Endothelial cell of umbilical vein (primary cell): ENCODE data around the gene C4orf50. TPM values are rescaled to one million over a fixed set of nuclear protein-coding genes. Genes with fewer than 3 reads are reported as not detected.

Experiments used
- BruUV-seq: library from RNA; stranded (reverse); fragments of 400-500 nt; replicated peaks from 2 replicates; lab custom pipeline; 2021; lab: Mats Ljungman, UMichigan
- CTCF ChIA-PET: fragments of 300-600, 350-600 bp; sonication (Branson Sonifier 250); formaldehyde crosslinking; loops from one replicate; lab custom pipeline; 2021; ENCODE audit warnings: antibody characterized with exemption, inconsistent platforms; lab: Charles Lee
- POLR2A ChIA-PET: fragments of 300-600, 350-600 bp; sonication (Branson Sonifier 250); formaldehyde crosslinking; loops from one replicate; lab custom pipeline; 2021; ENCODE audit warnings: antibody characterized with exemption, inconsistent platforms; lab: Charles Lee
- DNase-seq: peaks from one replicate; pipeline ENCODE4 v3.0.0-alpha.2; 2011; ENCODE audit warnings: low read depth, low spot score
- FAIRE-seq: peaks from 2 replicates; lab custom pipeline; 2011; peaks lifted over from hg19 to GRCh38; lab: Jason Lieb, UNC
- H2AFZ ChIP-seq: 2 replicates; pipeline ENCODE4 v1.6.0; 2012; ENCODE audit warnings: low read depth, low read length, control low read depth, inconsistent platforms
- H3K27ac ChIP-seq: 2 replicates; pipeline ENCODE4 v1.5.1; 2011; ENCODE audit warnings: low read depth, mild to moderate bottlenecking, control low read depth, low read length, moderate library complexity; ENCODE audit not compliant: insufficient read depth
- H3K27me3 ChIP-seq, 2 experiments: 2 replicates each; pipeline versions ENCODE4 v1.6.0 to v1.6.1; 2011; ENCODE audit warnings: low read length in 2 of 2, mixed read lengths in 1 of 2; ENCODE audit not compliant: control insufficient read depth in 2 of 2, insufficient read depth in 2 of 2
- H3K36me3 ChIP-seq, 2 experiments: 2 replicates in 1 of 2; 3 replicates in 1 of 2; pipeline ENCODE4 v1.5.1; 2011; ENCODE audit warnings: low read length in 2 of 2, mild to moderate bottlenecking in 1 of 2, moderate library complexity in 1 of 2; ENCODE audit not compliant: control insufficient read depth in 2 of 2, insufficient read depth in 2 of 2; ENCODE audit errors: extremely low read depth in 1 of 2
- H3K4me1 ChIP-seq: 3 replicates; pipeline ENCODE4 v1.5.1; 2011; ENCODE audit warnings: mild to moderate bottlenecking, low read length; ENCODE audit not compliant: control insufficient read depth, insufficient read depth; ENCODE audit errors: extremely low read depth
- H3K4me2 ChIP-seq: 2 replicates; pipeline ENCODE4 v1.6.1; 2011; ENCODE audit warnings: low read length, control low read depth, mixed read lengths; ENCODE audit not compliant: insufficient read depth
- H3K4me3 ChIP-seq, 3 experiments: fragments of 200-600 bp in 1 of 3; sonication (generic), shearing (Covaris generic) in 1 of 3; replicated peaks in 1 of 3; 2 replicates each; pipeline ENCODE4 v1.5.1; 2011 to 2016; ENCODE audit warnings: control low read depth in 3 of 3, low read length in 3 of 3, mild to moderate bottlenecking in 2 of 3, inconsistent platforms in 1 of 3, low read depth in 1 of 3, moderate library complexity in 1 of 3; ENCODE audit not compliant: insufficient read depth in 1 of 3
- H3K79me2 ChIP-seq: 2 replicates; pipeline ENCODE4 v1.6.0; 2012; ENCODE audit warnings: low read length, inconsistent platforms; ENCODE audit not compliant: control insufficient read depth, insufficient read depth
- H3K9ac ChIP-seq: replicated peaks from 2 replicates; pipeline ENCODE3; 2011; ENCODE audit warnings: low read length, control low read depth; ENCODE audit not compliant: insufficient read depth; ENCODE audit errors: extremely low read depth
- H3K9me1 ChIP-seq: replicated peaks from 3 replicates; pipeline ENCODE4 v1.6.0; 2011; ENCODE audit warnings: mild to moderate bottlenecking, low read length; ENCODE audit not compliant: control insufficient read depth, insufficient read depth; ENCODE audit errors: extremely low read depth
- H3K9me3 ChIP-seq: replicated peaks from 2 replicates; pipeline ENCODE4 v1.5.1; 2012; ENCODE audit warnings: low read length, inconsistent platforms; ENCODE audit not compliant: control insufficient read depth, insufficient read depth
- H4K20me1 ChIP-seq: replicated peaks from 2 replicates; pipeline ENCODE3; 2011; ENCODE audit warnings: mild to moderate bottlenecking, low read length; ENCODE audit not compliant: control insufficient read depth, insufficient read depth; ENCODE audit errors: extremely low read depth
- JUN ChIP-seq: IDR thresholded peaks from 2 replicates; pipeline ENCODE4 v1.6.1; 2011; ENCODE audit warnings: borderline replicate concordance, low read depth; ENCODE audit not compliant: insufficient read length, insufficient read depth
- MYC ChIP-seq: IDR thresholded peaks from one replicate; pipeline ENCODE4 v1.6.1; 2011; ENCODE audit warnings: mild to moderate bottlenecking, low read depth, low read length
- dilution Hi-C: fragments of 300-500 bp; cut with MboI; formaldehyde crosslinking; loops from one replicate; pipeline ENCODE4 v1.15.0; 2019; ENCODE audit warnings: low sequenced_read_pairs; ENCODE audit not compliant: extremely low pct_ligation_motif_present
- intact Hi-C: fragments of 100-400 bp; cut with micrococcal nuclease; formaldehyde crosslinking; loops from one replicate; pipeline ENCODE4 v1.10.0; 2022
- polyA plus RNA-seq, 4 experiments: library from polyadenylated mRNA; depleted of rRNA in 3 of 4; stranded (reverse) in 3 of 4; unstranded in 1 of 4; fragments of >200 nt; gene quantifications; 2 replicates each; pipeline versions ENCODE4 v1.2.1 to v1.2.3, GENCODE V29; 2011 to 2012; ENCODE audit warnings: missing spikeins in 1 of 4
- total RNA-seq: library from RNA; stranded (reverse); gene quantifications from 2 replicates; pipeline ENCODE4 v1.2.3, GENCODE V29; 2021

The C4orf50 gene
- total and polyA plus RNA-seq, 2 donors (not counting 3 experiments of a cell fraction or from before 2014, with no cell fraction given): not detected

DNA sequence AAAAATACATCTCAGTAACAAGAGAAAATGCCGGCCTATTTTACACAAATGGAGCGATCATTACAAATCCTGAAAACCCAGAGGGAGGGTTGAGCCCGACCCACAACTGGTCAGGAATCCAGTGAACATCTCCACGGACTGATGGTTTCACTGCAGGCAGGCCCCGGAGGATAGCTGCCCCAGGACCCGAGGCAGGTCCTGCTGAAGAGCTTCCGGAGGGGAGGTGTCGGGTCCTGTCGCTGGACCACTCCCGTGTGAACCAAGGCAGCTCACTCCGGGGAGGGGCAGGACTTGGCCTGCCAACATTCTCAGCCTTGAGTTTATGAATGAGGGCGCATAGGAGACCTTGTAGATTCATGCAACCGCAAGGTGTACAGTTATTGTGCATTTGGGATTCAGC is 120.6 kb downstream of the C4orf50 start:
- Histone ChIP-seq H3K9me1 (no peaks in the 10 kb centered on the region), H3K27ac (no peak overlapping the region), H4K20me1 (no peaks in the 10 kb centered on the region), H3K4me3 (no peak overlapping the region), H3K27me3 (peaks cover 8% of the 10 kb centered on the region in 2 experiments), H3K4me2 (no peak overlapping the region), H3K4me1 (no peaks in the 10 kb centered on the region), H3K36me3 (no peaks in the 10 kb centered on the region), H3K9ac (no peak overlapping the region), H2AFZ (no peak overlapping the region), H3K9me3 (no peaks in the 10 kb centered on the region), H3K79me2 (no peaks in the 10 kb centered on the region)
- DNase-seq (no peak), FAIRE-seq (no peak)
- dilution Hi-C loops (no loop called here), intact Hi-C loops (loop anchor here (5.0 kb wide), 1 partner anchor 1400 kb away; no protein-coding TSS in a partner anchor)
- TF ChIP-seq JUN: no peak
- no TSS peak for BruUV-seq
- ChIA-PET CTCF (no interaction called here), POLR2A (no interaction called here)

DNA sequence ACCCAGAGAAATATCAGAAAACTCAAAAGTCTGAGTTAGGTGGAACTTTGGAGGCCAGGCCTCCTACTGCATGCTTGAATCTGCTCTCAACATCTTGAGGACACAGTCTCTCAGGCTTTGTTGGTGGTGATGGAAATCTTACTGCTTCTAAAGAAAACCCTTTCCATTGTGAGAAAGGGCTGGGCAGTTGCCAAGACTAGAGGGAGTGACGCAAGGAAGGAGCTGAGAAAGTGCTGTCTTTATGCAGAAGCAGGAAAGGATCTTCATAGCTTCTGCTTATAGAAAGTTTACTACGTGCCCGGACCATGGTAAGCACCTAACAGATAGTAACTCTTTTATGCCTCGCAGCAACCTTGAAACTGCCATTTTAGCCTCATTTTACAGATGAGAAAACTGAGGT is 122.9 kb downstream of the C4orf50 start:
- H3K79me2 ChIP-seq: no peaks in the 10 kb centered on the region
- BruUV-seq: no TSS peak
- POLR2A ChIA-PET: no interaction called here
- DNase-seq (no peak), FAIRE-seq (no peak)
- no peaks in the 10 kb centered on the region for H4K20me1 ChIP-seq
- H3K4me3 ChIP-seq: no peak overlapping the region
- no peak for TF ChIP-seq MYC
- CTCF ChIA-PET: no interaction called here
- H3K27me3 ChIP-seq: peaks cover 26 to 30% of the 10 kb centered on the region in 2 experiments
- no peaks in the 10 kb centered on the region for H3K36me3 ChIP-seq
- H3K4me2 ChIP-seq: no peak overlapping the region
- no peaks in the 10 kb centered on the region for H3K9me3 ChIP-seq
- no peak overlapping the region for H2AFZ ChIP-seq
- no peaks in the 10 kb centered on the region for H3K4me1 ChIP-seq
- dilution Hi-C loops (no loop called here), intact Hi-C loops (loop anchor here (5.0 kb wide), 1 partner anchor 1402 kb away; no protein-coding TSS in a partner anchor)
- H3K27ac ChIP-seq: no peak overlapping the region
- H3K9me1 ChIP-seq: no peaks in the 10 kb centered on the region
- H3K9ac ChIP-seq: no peak overlapping the region
